Measurements from ENCODE around the gene OR11L1.

GRCh38 chr1:247864644-247865043 is 22.9 kb upstream of the OR11L1 start:
- TF ChIP-seq EZH2phosphoT487 (IDR thresholded peaks at IDR 0.05; ENCODE audit: borderline replicate concordance, low read length) (no peak), CTCF (IDR thresholded peaks at IDR 0.05; ENCODE audit: low read depth, low read length, poor library complexity, severe bottlenecking) (no peak)

Data from DOHH2 (cell line).